Urinary bladder (tissue), 4 donors: ENCODE results near the gene HERC4. TPM values are rescaled to one million over a fixed set of nuclear protein-coding genes. Genes with fewer than 3 reads are reported as not detected.
"Not testable (repeated sequence)": the region's sequence is repeated elsewhere in the genome, so short reads cannot be mapped to it uniquely, and the experiment has no call there.

ENCODE experiments used
- DNase-seq: peaks from one replicate; pipeline ENCODE4 v3.0.0-alpha.2; 2015; ENCODE audit errors: extremely low spot score
- H3K27ac ChIP-seq: one replicate; pipeline ENCODE4 v1.5.1; 2013; ENCODE audit warnings: low read depth, mild to moderate bottlenecking, moderate library complexity
- H3K36me3 ChIP-seq: one replicate; pipeline ENCODE4 v1.6.1; 2013; ENCODE audit warnings: mild to moderate bottlenecking, moderate library complexity; ENCODE audit not compliant: insufficient read depth
- H3K4me1 ChIP-seq: one replicate; pipeline ENCODE4 v1.6.1; 2013; ENCODE audit warnings: mild to moderate bottlenecking, moderate library complexity; ENCODE audit not compliant: insufficient read depth
- H3K4me3 ChIP-seq: one replicate; pipeline ENCODE4 v1.5.1; 2013; ENCODE audit warnings: low read depth, low read length
- WGBS: extraction: QIAGEN DNeasy Blood & Tissue Kit; methylation state at CpG from one replicate; pipeline ENCODE4 v1.1.7; 2013; 5-methylcytosine and 5-hydroxymethylcytosine counted together
- polyA plus RNA-seq: library from polyadenylated mRNA; stranded (reverse); fragments of 200-250 nt; gene quantifications from one replicate; pipeline ENCODE4 v1.2.3, GENCODE V29; 2013
- total RNA-seq: library from RNA; depleted of rRNA; stranded (reverse); fragments of >200 nt; gene quantifications from one replicate; pipeline ENCODE4 v1.2.3, GENCODE V29; 2014
- donor health status: healthy with polysubstance abuse.
- donor health status: healthy.

Gene HERC4
- total and polyA plus RNA-seq, 2 donors: 20.6 to 155 TPM

DNA sequence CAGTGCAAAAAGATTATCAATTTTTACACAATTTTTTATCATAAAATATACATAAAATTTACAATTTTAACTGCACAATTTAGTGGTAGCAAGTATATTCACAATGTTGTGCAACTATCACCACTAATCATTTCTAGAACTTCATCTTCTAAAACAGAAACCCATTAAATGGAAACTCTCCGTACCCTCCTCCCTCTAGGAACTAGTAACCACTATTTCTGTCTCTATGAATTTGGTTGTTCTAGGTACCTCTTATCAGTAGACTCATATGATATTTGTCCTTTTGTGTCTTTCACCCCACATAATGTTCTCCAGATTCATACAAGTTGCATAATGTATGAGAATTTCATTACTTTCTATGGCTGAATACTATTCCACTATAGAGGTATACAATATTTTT is 73.5 kb downstream of the HERC4 start:
- no peak for DNase-seq
- no peak overlapping the region for H3K4me3 ChIP-seq
- 96% methylated on average over 1 of the region's 1 CpG for WGBS
- no peaks in the 10 kb centered on the region for H3K36me3 ChIP-seq
- H3K4me1 ChIP-seq: no peaks in the 10 kb centered on the region
- H3K27ac ChIP-seq: no peak overlapping the region

- Histone ChIP-seq H3K36me3 (peaks cover 1% of the 10 kb centered on the region), H3K27ac (no peak overlapping the region), H3K4me1 (no peaks in the 10 kb centered on the region), H3K4me3 (no peak overlapping the region)
- 93% methylated on average over 4 of the region's 4 CpGs for WGBS
- DNase-seq: no peak
Measured at GRCh38 chr10:68001000-68001399, 74.1 kb downstream of the HERC4 start.

DNA sequence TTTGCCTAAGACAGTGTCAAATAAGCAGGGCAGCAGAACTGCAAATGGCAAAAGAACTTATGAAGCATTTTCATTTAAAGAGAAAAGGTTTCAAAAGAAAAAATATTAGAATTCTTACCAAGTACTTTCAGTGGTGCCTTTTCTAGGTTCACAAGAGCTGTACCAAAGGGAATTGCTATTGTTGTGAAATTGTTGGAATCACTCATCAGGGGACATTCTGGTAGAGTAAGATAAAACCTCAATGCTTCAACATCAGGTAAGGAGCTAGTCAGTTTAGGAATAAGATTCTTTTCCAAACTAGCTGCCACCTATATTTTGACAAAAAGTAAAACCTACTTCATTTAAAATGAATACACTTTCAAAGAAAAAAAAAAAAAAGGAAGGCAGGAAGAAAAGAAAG is 85.0 kb downstream of the HERC4 start:
- Histone ChIP-seq H3K27ac (no peak overlapping the region), H3K36me3 (no peaks in the 10 kb centered on the region), H3K4me1 (no peaks in the 10 kb centered on the region), H3K4me3 (no peak overlapping the region)
- no peak for DNase-seq

DNA sequence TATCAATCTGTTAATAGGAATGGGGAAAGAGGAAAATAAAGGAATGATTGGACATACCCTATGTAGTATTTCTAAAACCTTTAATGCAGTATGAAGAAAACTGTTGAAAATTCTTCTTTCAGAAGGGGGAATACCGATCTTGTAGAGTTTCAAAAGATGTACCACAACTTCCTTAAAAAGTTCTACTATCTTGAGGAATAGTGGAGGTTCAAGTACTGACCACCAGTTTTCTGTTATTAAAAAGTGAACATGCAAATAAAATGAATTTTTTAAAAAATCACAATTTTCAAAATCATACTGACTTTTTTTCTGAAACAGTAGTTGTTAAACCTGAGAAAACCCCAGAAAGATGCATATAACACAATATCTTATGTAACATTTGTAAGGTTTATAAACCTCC is 86.5 kb downstream of the HERC4 start:
- H3K4me3 ChIP-seq: no peak overlapping the region
- 93% methylated on average over 1 of the region's 1 CpG for WGBS
- H3K36me3 ChIP-seq: no peaks in the 10 kb centered on the region
- H3K27ac ChIP-seq: no peak overlapping the region
- no peak for DNase-seq
- H3K4me1 ChIP-seq: no peaks in the 10 kb centered on the region

GRCh38 chr10:67982603-67983002 is 92.5 kb downstream of the HERC4 start:
- H3K4me3 ChIP-seq, H3K4me1 ChIP-seq, H3K27ac ChIP-seq, DNase-seq, H3K36me3 ChIP-seq: not testable (repeated sequence)
- 90% methylated on average over 8 of the region's 8 CpGs for WGBS

GRCh38 chr10:67978749-67979148 is 96.3 kb downstream of the HERC4 start:
- no peaks in the 10 kb centered on the region for H3K36me3 ChIP-seq
- DNase-seq: no peak
- 82% methylated on average over 5 of the region's 5 CpGs for WGBS
- H3K4me3 ChIP-seq: no peak overlapping the region
- H3K27ac ChIP-seq: no peak overlapping the region
- H3K4me1 ChIP-seq: peaks cover 1% of the 10 kb centered on the region

DNA sequence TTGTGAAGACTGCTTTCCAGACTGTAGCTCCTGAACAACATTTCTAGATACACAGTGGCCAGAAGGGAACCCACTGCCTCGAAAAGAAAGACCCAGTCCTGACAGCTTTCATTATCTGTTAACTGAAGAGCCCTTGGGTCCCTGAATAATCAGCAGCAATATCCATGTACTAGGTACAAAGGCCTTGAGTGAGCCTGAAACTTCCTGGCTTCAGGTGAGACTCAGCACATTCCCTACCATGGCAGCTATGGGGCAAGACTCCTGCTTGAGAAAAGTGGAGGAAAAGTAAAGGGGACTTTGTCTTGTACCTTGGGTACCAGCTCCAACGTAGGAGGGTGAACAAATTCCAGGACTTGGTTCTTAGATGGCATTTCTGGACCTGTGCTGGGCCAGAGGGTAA is 97.8 kb downstream of the HERC4 start:
- DNase-seq: no peak
- Histone ChIP-seq H3K4me3 (no peak overlapping the region), H3K36me3 (no peaks in the 10 kb centered on the region), H3K4me1 (peaks cover 1% of the 10 kb centered on the region), H3K27ac (no peak overlapping the region)
- 93% methylated on average over 2 of the region's 2 CpGs for WGBS

DNA sequence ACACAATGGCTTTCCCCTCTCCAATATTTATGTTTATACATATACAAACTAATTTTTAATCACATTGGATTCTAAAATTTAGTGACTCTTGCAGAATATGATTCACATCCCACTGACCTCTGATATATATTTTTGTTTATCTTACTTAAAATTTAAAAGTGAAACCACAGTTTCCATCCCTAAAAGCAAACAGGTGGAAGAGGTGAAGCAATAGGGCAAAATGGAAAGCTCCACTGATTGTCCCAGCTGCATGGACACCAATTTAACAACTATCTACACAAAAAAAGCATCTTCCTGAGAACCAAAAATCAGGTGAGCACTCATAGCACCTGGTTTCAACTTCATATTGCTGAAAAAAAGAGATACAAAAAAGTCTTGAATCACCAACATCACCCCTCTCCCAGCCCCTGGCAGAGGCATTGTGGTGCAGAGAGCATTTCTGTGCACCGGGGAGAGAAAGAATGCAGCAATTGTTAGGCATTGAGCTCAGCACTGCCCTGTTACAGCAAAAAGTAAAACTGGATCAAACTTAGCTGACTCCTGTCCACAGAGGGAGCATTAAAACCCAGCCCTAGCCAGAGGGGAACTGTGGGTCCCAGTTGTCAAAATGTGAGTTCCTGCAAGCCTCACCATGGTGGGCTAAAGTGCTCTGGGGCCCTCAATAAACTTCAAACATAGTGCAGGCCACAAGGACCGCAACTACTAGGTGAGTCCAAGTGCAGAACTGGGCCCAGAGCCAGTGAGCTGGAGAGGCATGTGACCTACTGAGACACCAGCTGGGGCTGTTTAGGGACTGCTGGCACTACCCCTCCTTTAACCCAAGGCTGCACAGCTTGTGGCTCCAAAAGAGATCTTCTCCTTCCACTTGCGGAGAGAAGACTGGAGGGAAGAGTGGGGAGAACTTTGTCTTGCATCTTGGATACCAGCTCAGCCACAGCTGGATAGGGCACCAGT is 98.5 kb downstream of the HERC4 start:
- H3K4me3 ChIP-seq: no peak overlapping the region
- H3K4me1 ChIP-seq: peaks cover 1% of the 10 kb centered on the region
- no peak overlapping the region for H3K27ac ChIP-seq
- WGBS: 76% methylated on average over 3 of the region's 3 CpGs
- no peaks in the 10 kb centered on the region for H3K36me3 ChIP-seq
- no peak for DNase-seq

GRCh38 chr10:67975871-67976270 is 99.2 kb downstream of the HERC4 start:
- H3K36me3 ChIP-seq: no peaks in the 10 kb centered on the region
- H3K4me1 ChIP-seq: peaks cover 1% of the 10 kb centered on the region
- 75% methylated on average over 1 of the region's 1 CpG for WGBS
- H3K4me3 ChIP-seq: no peak overlapping the region
- H3K27ac ChIP-seq: no peak overlapping the region
- DNase-seq: no peak

- no peaks in the 10 kb centered on the region for H3K4me1 ChIP-seq
- H3K36me3 ChIP-seq: no peaks in the 10 kb centered on the region
- no peak overlapping the region for H3K27ac ChIP-seq
- no peak overlapping the region for H3K4me3 ChIP-seq
- DNase-seq: no peak
- 100% methylated on average over 1 of the region's 1 CpG for WGBS
Measured at GRCh38 chr10:67971311-67971710, 103.8 kb downstream of the HERC4 start.

DNA sequence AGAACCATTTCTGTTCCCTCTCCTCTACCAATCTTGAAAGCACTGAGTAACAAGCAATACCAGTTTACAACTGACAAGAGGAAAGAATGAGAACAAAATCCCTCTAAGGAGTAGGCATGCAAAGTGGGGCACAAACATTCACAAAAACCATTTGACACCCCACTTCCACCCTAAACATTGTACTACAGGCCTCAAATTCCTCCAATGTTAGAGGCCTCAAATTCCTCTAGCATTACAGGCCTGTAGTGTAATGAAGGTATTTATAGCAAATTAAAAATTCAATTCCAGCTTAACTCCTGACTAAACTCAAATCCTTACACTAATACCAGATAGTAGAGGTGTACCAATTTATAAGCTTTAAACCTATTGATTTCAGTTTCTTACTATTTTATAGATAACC is 105.2 kb downstream of the HERC4 start:
- Histone ChIP-seq H3K36me3 (no peaks in the 10 kb centered on the region), H3K4me1 (no peaks in the 10 kb centered on the region), H3K4me3 (no peak overlapping the region), H3K27ac (no peak overlapping the region)
- no peak for DNase-seq

DNA sequence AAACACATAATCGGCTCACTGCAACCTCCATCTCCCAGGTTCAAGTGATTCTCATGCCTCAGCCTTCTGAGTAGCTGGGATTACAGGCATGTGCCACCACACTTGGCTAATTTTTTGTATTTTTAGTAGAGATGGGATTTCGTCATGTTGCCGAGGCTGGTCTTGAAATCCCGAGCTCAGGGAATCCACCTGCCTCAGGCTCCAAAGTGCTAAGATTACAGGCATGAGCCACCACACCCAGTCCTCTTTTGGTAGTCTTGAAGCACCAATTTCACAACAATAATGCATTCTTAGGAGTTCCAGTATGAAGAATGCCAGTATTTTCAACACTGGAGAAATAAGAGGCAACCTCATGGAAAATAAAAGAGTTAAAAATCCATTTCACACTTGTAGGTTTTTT is 109.0 kb downstream of the HERC4 start:
- 87% methylated on average over 4 of the region's 4 CpGs for WGBS

GRCh38 chr10:67965456-67965855 is 109.6 kb downstream of the HERC4 start:
- 98% methylated on average over 2 of the region's 2 CpGs for WGBS

More for the DNA sequence above, 109.0 kb downstream of the HERC4 start:
- not testable (repeated sequence) for DNase-seq, H3K36me3 ChIP-seq, H3K4me1 ChIP-seq, H3K4me3 ChIP-seq, H3K27ac ChIP-seq

GRCh38 chr10:67959839-67960476 is 115.1 kb downstream of the HERC4 start:
- Histone ChIP-seq H3K36me3 (no peaks in the 10 kb centered on the region), H3K27ac (no peak overlapping the region), H3K4me3 (no peak overlapping the region), H3K4me1 (no peaks in the 10 kb centered on the region)
- WGBS: 87% methylated on average over 8 of the region's 8 CpGs
- no peak for DNase-seq

More at GRCh38 chr10:67965456-67965855, 109.6 kb downstream of the HERC4 start:
- no peak overlapping the region for H3K27ac ChIP-seq
- no peak for DNase-seq
- no peaks in the 10 kb centered on the region for H3K36me3 ChIP-seq
- no peaks in the 10 kb centered on the region for H3K4me1 ChIP-seq
- no peak overlapping the region for H3K4me3 ChIP-seq
